Transverse colon (tissue), 4 donors: ENCODE data around the gene MAFF.

Experiments
- CTCF ChIP-seq, 5 experiments: fragments of 200-600 bp in 3 of 5; fragments of 450-650 bp in 2 of 5; sonication (generic) in 3 of 5; IDR thresholded peaks; 1 replicate in 2 of 5; 2 replicates in 3 of 5; pipeline ENCODE4 v1.5.1; 2016 to 2017; ENCODE audit warnings: antibody characterized with exemption in 5 of 5, inconsistent platforms in 3 of 5, mild to moderate bottlenecking in 2 of 5, moderate library complexity in 1 of 5
- POLR2AphosphoS5 ChIP-seq, 3 donors: sonication (generic); formaldehyde crosslinking; IDR thresholded peaks; one replicate each; pipeline ENCODE4 v1.6.1; 2016; ENCODE audit warnings: antibody characterized with exemption in 3 of 3

GRCh38 chr22:38164551-38164918 is 37.3 kb upstream of the MAFF start:
- no peak for TF ChIP-seq CTCF (IDR thresholded peaks at IDR 0.05)
- no peak for TF ChIP-seq POLR2AphosphoS5 (IDR thresholded peaks at IDR 0.05)
